Esophagus mucosa (tissue), 1 donor: ENCODE data around the gene KLF18. TPM values are rescaled to one million over a fixed set of nuclear protein-coding genes. Genes with fewer than 3 reads are reported as not detected.
"Not testable (repeated sequence)": the region's sequence is repeated elsewhere in the genome, so short reads cannot be mapped to it uniquely, and the experiment has no call there.

Experiments used
- ATAC-seq: fragments of 200-7000 bp; cut with Tn5 transposase; one replicate; pipeline ENCODE4 v1.9.1; 2020
- total RNA-seq: library from RNA; stranded (reverse); gene quantifications from one replicate; pipeline ENCODE4 v1.2.4, GENCODE V29; 2023
- donor health status: DM: yes; HTN: yes; CAD: no.

KLF18 gene
- total RNA-seq, 1 donor from 2014 or later: not detected

DNA sequence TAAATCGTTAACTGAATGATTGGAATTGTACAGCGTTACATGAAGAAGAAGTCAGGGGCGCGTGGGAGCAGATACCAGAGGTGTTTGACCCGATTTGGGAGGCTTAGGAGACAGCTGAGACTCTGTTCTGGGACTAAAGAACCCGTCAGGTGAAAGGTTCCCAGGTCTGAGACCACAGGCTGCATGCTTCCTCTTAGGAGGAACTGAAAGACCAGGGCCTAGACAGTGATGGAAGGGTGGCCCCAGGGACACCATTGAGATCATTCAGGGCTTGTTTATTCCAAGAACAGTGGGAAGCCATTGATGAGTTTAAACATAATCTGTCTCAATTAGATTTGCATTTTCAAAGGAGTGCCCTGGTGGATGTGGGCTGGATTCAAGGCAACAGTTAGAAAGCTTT, 21.9 kb downstream of the KLF18 start:
- no peak for ATAC-seq

DNA sequence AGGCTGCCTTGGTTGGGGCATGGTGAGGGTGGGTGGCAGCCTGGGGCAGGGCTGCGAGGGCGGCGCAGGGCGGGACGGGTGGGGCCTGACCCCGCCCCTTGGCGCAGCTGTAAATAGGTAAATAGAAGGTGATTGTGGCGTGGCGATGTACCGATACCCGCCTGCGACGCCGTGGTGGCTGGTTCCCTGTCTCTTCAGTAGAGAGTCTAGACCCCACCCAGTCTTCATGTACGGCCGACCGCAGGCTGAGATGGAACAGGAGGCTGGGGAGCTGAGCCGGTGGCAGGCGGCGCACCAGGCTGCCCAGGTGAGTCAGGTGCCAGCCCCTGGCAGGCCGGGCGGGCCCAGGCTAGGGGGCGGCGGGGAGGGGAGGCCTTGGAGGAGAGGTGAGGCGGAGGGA, 22.7 kb downstream of the KLF18 start, which contains the start of gene KLF17:
KLF17 (plus strand) TSS at position 140 of the 400 bp plus-strand sequence; CDS start at position 227, 87 bp downstream.
- ATAC-seq: no peak

DNA sequence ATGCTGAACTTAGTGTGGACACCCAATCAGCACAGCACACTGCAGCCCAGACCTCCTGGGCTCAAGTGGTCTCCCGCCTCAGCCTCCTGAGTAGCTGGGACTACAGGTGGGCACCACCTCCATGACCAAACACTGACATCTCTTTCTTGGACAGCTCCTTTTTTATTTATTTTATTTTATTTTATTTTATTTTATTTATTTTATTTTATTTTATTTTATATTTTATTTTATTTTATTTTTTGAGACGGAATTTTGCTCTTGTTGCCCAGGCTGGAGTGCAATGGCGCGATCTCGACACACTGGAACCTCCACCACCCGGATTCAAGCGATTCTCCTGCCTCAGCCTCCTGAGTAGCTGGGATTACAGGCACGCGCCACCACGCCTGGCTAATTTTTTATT, 24.2 kb downstream of the KLF18 start:
- ATAC-seq: not testable (repeated sequence)

GRCh38 chr1:44114098-44114497, 27.3 kb downstream of the KLF18 start:
- ATAC-seq: no peak

DNA sequence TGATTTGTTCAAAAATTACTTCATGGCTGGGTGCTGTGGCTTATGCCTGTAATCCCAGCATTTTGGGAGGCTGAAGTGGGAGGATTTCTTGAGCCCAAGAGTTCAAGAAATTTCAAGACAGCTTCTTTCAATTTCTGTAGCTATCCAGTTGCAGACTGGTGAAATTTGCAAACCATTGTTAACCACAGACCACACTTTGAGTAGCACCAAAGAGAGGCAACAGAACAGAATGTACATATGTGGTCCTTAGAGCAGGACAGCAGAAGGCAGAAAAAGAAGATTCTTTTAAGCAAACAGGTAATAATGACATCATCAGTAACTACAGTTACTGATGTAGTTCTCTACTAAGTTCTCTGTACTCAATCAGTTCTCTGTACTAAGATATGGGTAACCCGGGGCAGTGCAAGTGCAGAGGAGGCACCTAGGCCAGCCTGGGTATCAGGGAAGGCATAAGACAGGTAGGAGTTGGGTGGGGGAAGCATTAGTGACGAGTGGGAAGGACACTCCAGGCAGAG, 28.3 kb downstream of the KLF18 start:
- no peak for ATAC-seq

DNA sequence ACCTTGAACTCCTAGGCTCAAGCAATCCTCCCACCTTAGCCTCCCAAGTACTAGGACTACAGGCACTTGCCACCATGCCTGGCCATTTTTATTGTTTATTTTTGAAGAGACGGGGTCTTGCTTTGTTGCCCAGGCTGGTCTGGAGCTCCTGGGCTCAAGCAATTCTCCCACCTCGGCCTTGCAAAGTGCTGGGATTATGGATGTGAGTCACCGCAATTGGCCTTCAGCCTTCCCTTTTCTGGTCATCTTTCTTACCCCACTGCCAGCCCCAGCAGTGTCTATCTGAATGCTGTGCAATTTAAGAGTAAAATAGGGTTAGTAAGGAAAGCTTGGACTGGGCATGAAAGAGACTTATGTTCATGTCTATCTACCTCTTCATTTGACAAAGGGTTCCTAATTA, 28.9 kb downstream of the KLF18 start:
- ATAC-seq: no peak

DNA sequence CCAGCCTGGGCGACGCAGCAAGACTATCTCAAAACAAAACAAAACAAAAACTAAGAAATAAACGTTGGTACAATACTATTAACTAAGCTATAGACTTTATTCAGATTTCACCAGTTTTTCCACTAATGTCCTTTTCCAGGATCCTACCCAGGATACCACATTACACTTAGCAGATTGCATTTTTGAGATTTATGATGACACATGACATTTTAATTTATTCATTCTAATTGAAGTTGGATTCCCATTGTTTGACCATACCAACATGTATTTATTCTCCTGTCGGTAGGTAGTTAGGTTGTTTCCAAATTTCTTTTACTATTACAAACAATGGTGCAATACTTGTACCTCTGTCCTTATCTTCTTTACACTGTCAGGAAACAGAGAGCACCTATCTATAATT, 29.6 kb downstream of the KLF18 start:
- no peak for ATAC-seq

GRCh38 chr1:44110916-44111315, 30.5 kb downstream of the KLF18 start:
- no peak for ATAC-seq

GRCh38 chr1:44108971-44109370, 32.5 kb downstream of the KLF18 start:
- no peak for ATAC-seq

GRCh38 chr1:44108241-44108640, 33.2 kb downstream of the KLF18 start:
- no peak for ATAC-seq

GRCh38 chr1:44105810-44106209, 35.6 kb downstream of the KLF18 start:
- no peak for ATAC-seq

DNA sequence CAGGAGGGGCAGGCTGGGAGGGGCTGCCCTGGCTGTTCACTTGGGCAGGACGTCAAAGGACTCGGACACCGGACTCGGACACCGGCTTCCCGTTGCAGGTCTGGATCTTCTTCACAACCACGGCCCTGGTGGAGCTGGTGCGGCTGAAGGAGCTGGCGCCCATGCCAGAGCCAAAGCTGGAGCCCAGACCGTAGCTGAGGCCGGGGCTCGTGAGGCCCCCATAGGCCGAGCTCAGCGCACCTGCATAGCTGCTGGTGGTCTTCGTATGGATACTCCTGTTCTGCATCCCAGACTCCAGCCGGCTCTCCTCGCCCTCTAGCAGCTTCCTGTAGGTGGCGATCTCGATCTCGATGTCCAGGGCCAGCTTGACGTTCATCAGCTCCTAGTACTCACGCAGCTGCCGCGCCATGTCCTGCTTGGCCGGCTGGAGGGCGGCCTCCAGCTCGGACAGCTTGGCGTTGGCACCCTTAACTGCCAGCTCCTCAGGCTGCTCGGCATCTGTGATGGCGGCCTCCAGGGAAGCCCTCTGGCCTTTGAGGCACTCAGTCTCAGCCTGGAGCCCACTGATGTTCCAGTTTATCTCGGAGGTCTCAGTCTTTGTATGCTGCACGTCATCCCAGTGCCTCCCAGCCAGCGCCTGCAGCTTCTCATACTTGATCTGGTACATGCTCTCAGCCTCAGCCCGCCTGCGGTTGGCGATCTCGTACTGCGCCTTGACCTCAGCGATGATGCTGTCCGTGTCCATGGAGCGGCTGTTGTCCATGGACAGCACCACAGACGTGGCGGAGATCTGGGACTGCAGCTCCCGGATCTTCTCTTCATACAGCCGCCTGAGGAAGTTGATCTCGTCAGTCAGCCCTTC, 37.9 kb downstream of the KLF18 start:
- ATAC-seq: no peak

DNA sequence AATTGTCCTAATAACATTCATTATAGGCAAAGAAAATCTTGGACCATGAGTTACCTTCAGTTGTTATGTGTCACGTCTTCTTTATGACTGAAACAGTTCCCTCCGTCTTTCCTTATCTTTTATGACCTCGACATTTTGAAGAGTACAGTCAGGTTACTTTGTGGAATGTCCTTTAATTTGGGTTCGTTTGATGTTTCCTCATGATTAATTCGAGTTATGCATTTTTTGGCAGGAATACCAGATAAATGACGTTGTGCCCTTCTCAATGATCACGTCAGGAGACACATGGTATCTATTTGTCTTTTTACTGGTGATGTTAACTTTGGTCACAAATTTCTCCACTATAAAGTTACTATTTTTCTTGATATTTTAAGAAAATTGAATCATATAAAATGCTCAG, 40.1 kb downstream of the KLF18 start:
- ATAC-seq: no peak

GRCh38 chr1:44100183-44100868, 41.1 kb downstream of the KLF18 start:
- no peak for ATAC-seq

DNA sequence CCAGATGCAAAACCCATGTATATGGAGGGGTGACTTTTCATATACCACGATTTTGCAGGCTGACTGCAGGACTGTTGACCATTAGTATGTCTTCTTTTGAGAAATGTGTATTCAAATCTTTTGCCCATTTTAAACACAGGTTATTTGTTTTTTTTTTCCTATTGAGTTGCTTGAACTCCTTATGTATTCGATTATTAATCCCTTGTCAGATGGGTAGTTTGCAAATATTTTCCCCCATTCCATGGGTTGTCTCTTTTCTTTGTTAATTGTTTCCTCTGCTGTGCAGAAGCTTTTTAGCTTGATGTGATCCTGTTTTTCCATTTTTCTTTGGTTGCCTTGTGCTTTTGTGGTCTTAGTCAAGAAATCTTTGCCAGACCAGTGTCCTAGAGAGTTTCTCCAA, 47.4 kb downstream of the KLF18 start:
- ATAC-seq: no peak

GRCh38 chr1:44090429-44091252, 50.8 kb downstream of the KLF18 start:
- no peak for ATAC-seq

- no peak for ATAC-seq
These were observed 51.9 kb downstream of the KLF18 start for GRCh38 chr1:44089371-44090048.

Other genes with a start within 250 kb of the KLF18 start
- 7.4 TPM for gene ARTN, start 207.8 kb downstream of the KLF18 start, total RNA-seq
- 21.7 TPM for gene IPO13, start 194.7 kb downstream of the KLF18 start, total RNA-seq
- gene DPH2, start 171.6 kb downstream of the KLF18 start, total RNA-seq: 18.3 TPM
- 95.7 TPM for gene ATP6V0B, start 166.7 kb downstream of the KLF18 start, total RNA-seq
- 40.1 TPM for gene B4GALT2, start 162.4 kb downstream of the KLF18 start, total RNA-seq
- 4.0 TPM for gene CCDC24, start 150.0 kb downstream of the KLF18 start, total RNA-seq
- 46.7 TPM for gene SLC6A9, start 110.2 kb downstream of the KLF18 start, total RNA-seq
- gene KLF17, start 22.8 kb downstream of the KLF18 start, total RNA-seq: not detected
- 16.2 TPM for gene DMAP1, start 71.8 kb upstream of the KLF18 start, total RNA-seq
- 26.5 TPM for gene ERI3, start 213.6 kb upstream of the KLF18 start, total RNA-seq